ENCODE data around the gene USH2A.

GRCh38 chr1:215603319-215603718 is 819.9 kb downstream of the USH2A start:
- TF ChIP-seq SMC3 (conservative IDR thresholded peaks at IDR 0.05; ENCODE audit: poor library complexity) (no peak), CTCF (IDR thresholded peaks at IDR 0.05; ENCODE audit: poor library complexity, severe bottlenecking) (no peak), POLR2AphosphoS5 (IDR thresholded peaks at IDR 0.05) (no peak), REST (IDR thresholded peaks at IDR 0.05; ENCODE audit: borderline replicate concordance) (no peak), EZH2 (IDR thresholded peaks at IDR 0.05; ENCODE audit: borderline replicate concordance, insufficient read depth, low read length, poor library complexity, severe bottlenecking) (no peak), RAD21 (conservative IDR thresholded peaks at IDR 0.05) (no peak), EP300 (conservative IDR thresholded peaks at IDR 0.05; ENCODE audit: poor library complexity, severe bottlenecking) (no peak), TAF1 (IDR thresholded peaks at IDR 0.05; ENCODE audit: low read depth) (no peak), MXI1 (conservative IDR thresholded peaks at IDR 0.05; ENCODE audit: poor library complexity, severe bottlenecking) (no peak)
